ENCODE measurements around the gene HMBS.
"Not testable (repeated sequence)": the region's sequence is repeated elsewhere in the genome, so short reads cannot be mapped to it uniquely, and the experiment has no call there.

Gene HMBS

DNA sequence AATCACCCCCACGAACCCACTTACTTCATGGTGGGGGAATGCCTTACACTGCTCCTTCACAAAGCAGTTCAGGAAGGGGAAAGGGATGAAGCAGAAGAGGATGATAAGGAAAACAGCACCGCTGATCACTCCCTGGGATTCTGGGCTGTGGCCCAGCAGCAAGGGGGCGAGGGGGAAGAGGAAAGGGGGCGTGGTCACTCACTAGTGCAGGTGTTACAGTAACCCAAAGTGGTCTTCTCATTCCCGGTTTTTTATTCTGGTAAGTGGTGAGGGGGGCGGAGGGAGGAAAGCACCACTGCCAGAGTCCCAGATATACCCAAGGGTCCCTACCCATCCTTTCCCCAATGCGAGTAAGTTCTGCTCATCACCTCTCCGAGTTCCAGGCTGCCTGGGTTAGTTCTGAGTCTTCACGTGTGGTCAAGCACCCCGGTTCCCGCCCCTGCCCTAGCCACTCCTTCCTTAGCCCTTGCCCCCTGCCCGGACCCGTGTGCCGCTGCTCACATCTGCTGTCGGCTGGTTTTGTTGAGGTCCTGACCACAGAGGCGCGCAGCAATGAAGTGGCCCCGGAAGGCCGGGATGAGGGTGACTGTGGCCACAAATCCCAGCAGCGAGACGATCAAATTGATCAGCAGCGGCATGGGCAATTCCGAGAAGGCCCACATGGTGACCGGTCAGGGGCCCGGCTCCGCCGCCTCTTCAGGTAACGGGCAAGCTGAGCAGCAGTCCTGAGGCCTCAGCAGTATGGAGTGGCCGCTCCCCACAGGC, 16.5 kb downstream of the HMBS start:
- DNase-seq (ENCODE audit: low read depth in 3 of 3): peak in 1 of 3 experiments; percentile 28

DNA sequence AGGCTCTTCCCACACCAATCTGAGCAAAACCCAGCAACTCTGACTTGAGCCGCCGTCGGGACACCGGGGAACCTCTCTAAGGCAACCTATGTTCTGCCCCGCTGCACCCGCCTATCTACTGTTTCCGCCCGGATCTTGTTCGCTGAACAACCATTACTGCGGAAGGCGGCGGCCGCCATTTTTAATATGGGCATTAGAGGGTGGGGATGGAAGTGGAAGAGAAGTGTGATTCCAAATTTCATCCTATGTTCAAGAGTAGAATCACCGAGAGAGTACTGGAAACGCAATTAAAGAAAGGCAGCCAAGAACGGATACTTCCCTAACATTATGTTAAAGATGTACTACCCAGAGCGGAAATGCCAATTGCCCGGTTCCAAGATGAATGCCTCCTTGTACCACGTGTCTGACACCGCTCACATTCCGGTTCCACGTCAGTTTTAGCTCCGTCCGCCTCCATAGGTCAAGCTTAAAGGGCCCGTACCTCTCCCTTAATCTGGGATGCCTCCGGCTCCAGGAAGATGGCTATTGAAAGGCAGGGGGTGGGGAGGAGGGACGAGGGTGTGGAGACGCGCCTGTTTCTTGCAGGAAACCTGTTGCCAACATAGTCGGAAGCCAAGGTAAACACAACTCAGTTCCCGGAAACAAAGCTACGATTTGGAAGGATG, 17.2 kb downstream of the HMBS start, which contains the start of gene DPAGT1:
Gene DPAGT1 (minus strand): TSS at position 95 of the 665 bp plus-strand sequence. CDS start 198 bp downstream, outside the sequence.
- peak; percentile 65 to 83 (median 81) for DNase-seq (ENCODE audit: low read depth in 3 of 3)

DNA sequence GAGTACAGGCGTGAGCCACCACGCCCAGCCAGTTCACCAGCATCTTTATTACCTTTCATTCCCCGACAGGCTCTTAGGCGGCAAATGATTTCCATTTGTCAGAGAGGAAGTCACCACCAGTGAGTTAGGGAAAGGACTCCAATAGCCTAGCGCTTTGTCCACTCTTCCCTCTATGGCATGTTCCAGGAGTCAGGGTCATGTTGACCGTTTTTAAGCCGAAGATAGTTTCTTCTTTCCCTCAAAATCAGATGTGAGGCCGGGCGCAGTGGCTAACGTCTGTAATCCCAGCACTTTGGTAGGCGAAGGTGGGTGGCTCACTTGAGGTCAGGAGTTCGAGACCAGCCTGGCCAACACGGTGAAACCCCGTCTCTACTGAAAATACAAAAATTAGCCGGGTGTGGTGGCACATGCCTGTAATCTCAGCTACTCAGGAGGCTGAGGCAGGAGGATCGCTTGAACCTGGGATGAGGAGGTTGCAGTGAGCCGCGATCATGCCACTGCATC, 18.5 kb downstream of the HMBS start:
- DNase-seq (ENCODE audit: low read depth in 3 of 3): not testable (repeated sequence)

DNA sequence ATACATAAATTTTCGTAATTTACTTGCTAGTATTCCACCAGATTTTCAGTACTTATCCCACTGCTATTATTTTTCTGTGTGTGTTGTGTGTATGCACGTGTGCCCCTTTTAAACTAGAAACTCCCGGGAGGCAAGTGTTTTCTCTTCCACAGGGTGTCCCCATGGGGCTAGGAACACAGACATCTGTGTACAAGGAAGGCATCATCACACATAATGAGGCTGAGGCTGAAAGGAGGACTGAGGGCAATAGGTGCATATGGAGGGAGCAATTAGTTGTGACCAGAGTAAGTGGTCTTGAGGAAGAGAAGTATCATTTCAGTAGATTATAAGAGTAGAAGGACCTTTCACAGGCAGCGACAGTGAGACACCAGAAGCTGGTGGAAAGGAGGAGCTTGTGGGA, 19.1 kb downstream of the HMBS start:
- DNase-seq (ENCODE audit: low read depth in 3 of 3): no peak

DNA sequence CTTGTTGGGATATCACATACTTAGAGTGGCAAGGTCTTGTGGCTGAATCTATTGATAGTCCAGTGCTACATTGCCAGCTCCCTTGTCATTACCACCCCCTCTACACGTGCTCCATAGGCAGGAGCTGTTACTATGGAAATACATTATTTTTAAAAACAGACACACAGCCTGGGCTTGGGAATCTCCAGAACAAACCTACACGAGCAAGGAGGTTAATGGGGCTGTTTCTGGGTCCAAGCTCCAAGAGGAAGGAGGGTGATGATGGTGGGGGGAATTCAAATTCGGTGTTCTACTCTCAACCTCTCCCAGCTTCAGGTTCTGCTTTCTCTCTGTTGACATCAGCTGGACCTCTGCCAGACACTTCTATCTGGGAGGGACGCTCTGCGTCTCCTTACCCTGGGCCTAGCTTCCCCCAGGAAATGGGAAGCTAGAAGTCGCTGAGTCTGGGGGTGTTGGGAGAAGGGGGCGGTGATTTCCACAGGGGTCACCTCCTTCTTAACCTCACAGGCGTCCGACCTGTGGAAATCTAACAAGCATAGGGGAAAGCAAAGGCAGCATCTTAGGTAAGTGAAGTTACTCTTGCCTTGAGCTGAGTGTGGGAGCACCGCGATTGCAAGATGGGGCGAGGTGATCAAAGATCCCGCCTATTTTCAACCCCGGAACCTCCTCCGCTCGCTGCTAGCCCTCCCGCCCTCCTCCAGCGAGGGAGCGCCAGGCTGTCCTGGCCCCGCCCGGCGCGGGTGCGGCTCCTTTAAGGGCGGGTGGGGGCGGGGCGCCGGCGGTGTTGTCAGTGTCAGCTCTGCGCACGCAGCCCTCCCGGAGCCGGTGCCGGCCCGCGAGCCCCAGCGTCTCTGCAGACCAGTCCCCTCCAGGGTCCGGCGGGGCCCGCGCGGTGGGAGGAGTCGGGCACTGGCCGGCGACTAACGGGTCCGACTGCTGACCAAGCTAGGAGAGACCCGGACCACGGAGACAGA, 22.2 kb downstream of the HMBS start, which contains the start of gene C2CD2L:
Gene C2CD2L (plus strand): TSS at position 781 of the 974 bp plus-strand sequence. CDS start 398 bp downstream, outside the sequence.
- peak; percentile 79 to 91 (median 79) for DNase-seq (ENCODE audit: low read depth in 3 of 3)

DNA sequence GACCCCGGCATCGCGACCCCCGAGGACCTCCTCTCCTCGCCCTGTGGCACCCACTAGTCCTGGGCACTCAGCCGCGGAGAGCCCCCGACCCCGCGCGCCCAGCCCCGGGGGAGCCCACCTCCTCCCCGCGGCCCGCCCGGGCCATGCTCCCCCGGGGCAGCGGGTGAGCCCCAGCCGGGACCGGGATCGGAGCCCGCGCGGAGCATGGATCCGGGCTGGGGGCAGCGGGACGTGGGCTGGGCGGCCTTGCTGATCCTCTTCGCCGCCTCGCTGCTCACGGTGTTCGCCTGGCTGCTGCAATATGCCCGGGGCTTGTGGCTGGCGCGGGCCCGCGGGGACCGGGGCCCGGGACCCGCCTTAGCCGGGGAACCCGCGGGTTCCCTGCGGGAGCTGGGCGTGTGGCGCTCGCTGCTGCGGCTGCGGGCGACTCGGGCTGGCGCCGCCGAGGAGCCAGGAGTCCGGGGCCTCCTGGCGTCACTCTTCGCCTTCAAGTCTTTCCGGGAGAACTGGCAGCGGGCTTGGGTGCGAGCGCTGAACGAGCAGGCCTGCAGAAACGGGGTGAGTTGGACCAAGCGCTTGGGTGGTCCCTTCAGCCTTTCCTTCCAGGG, 23.0 kb downstream of the HMBS start:
- DNase-seq (ENCODE audit: low read depth in 3 of 3): no peak

DNA sequence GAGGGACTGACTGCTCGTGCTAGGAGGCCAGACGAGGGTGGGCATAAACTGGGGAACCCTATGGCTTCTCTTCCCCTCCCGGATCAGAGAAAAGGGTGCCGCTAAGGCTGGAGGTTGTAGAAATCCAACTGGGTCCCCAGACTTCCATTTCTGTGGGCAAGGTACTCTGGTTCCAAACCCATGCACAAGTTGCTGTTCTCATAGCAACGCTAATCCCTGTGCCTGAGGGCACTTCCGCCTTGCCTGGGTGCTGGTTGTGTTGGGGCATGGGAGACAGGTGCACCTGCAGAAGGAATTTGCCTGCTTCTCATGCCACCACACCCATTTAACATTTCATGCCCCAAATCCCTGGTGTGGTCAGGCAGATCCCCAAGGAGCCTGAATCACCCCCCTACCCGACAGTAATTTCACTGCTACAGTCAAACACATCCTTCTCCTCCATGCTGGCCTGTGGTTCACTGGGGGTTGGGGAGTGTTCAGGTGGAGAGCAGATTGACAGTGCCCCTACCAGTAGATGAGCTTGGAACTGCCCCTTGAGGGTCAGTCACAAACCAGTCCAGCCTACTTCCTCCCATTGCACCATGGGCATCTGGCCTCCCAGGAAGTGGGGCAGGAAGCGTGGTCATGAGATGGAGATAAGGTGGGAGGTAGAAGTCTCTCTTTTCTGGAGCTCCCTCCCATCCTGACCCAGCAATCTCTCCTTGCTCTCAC, 23.6 kb downstream of the HMBS start:
- peak in 1 of 3 experiments; percentile 25 for DNase-seq (ENCODE audit: low read depth in 3 of 3)

DNA sequence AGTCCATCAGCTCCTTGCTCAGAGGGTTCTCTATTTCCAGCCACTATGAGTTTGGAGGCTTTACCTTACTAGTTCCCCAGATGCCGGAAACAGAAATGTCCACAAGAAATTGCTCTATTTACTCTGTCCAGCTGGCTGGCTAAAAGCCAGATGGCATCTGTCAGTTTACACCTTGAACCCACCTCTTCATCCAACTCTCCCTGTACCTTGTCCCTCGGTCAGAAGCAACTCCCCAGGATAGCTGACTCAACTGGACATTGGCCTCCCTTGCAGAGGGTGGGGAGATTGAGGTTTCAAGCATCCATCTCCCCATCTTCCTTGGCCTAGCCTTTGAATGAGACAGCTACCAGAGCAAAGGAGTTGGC, 24.2 kb downstream of the HMBS start:
- DNase-seq (ENCODE audit: low read depth in 3 of 3): no peak

DNA sequence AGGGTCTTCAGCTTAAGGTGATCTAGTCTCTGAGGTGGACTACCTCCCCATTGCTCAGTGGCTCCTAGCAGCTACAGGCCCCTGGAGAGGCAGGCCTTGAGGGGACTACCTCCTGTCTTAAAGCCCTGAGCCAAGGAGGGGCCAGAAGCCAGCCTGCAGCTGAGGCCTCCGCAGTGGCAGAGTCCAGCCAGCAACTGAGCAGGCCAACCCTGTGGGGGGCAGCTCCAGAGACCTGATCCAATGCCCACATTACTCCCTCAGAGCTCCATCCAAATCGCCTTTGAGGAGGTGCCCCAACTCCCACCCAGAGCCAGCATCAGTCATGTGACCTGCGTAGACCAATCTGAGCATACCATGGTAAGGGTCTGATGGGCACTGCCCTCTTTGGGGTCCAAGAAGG, 25.2 kb downstream of the HMBS start:
- no peak for DNase-seq (ENCODE audit: low read depth in 3 of 3)

DNA sequence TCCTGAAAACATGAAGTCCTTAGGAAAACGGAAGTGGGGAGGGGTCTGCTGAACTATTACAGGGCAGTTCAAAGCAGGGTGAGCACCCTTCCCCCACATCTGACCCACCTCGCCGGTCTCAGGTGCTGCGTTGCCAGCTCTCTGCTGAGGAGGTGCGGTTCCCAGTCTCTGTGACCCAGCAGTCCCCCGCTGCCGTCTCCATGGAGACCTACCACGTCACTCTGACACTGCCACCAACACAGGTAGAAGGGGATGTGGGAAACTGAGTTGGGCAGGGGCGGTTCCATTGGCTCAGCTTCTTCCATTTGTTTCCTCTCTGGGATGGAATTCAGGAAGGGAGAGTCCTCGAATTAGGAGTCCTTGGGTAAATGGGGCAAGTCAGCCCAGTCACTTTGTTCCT, 25.8 kb downstream of the HMBS start:
- no peak for DNase-seq (ENCODE audit: low read depth in 3 of 3)

DNA sequence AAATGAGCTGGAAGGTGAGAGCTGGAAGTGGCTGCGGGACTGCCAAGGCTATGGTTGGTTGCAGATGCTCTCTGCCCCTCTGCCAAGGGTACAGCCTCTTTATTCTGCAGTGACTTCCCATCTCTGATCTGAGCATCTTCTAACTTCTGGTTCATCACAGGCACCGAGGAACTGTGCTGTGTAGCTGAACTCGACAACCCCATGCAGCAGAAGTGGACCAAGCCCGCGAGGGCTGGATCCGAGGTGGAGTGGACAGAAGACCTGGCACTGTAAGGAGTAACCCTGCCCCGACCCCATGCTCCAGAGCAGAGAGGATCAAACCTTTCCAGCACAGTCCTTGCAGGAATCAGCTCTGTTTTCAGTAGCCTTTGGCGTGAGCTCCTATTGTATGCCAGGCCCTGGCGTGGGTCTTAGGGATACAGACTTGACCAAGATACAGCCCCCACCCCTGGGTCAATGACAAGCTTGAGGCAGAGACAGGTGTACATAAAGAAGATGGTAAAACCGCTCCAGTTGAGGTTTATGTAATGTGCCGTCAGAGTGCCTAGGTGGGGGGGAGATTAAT, 26.8 kb downstream of the HMBS start:
- DNase-seq (ENCODE audit: low read depth in 3 of 3): no peak

DNA sequence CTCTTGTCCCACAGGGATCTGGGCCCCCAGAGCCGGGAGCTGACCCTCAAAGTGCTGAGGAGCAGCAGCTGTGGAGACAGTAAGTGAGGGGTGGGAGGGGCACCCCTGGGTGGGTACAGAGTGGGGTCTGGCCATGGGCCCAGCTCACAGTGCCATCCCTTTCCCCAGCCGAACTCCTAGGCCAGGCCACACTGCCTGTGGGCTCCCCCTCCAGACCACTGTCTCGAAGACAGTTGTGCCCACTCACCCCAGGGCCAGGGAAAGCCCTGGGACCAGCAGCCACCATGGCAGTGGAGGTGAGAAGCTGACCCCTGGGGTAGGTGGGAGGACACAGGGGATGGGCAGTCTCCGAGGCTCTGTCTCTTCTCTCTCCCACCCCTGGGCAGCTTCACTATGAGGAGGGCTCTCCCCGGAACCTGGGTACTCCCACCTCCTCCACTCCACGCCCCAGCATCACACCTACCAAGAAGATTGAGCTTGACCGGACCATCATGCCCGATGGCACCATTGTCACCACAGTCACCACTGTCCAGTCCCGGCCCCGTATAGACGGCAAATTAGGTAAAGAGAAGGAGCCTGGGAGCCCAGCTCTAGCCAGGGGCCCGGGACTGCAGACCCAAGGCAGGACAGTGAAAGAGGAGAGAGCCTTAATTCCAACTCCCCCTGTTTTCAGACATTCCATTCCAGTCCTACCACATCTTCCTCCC, 27.8 kb downstream of the HMBS start:
- DNase-seq (ENCODE audit: low read depth in 3 of 3): no peak

DNA sequence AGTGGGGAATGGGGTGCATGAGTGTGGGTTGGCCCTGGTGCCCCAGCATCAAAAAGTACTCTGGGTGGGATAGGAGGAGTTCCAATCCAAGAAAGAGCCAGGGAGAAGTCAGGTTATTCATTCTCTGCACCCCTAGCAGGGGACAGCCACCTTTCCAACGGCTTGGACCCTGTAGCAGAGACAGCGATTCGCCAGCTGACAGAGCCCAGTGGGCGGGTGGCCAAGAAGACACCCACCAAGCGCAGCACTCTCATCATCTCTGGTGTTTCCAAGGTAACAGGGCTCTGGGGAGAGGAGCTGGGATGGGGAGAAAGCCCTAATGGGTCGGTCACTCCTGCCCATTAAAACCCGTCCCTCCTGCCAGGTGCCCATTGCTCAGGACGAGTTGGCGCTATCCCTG, 29.0 kb downstream of the HMBS start:
- DNase-seq (ENCODE audit: low read depth in 3 of 3): no peak

DNA sequence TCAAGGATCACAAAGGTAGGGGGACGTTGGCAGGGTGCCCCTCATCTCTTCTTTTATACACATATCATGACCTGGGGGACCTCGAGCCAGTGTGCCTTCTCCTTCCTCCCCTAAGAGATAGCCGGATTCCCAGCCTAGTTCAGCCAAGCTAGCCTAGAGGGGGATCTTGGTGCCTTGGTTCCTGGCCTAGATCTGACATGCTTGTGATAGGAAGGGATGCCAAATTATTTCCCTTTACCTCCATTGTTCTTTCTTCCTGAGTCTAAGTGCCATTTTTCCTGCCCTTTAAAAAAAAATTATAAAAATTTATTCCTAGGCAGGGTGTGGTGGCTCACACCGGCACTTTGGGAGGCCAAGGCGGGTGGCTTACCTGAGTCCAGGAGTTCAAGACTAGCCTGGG, 29.7 kb downstream of the HMBS start:
- DNase-seq (ENCODE audit: low read depth in 3 of 3): no peak

DNA sequence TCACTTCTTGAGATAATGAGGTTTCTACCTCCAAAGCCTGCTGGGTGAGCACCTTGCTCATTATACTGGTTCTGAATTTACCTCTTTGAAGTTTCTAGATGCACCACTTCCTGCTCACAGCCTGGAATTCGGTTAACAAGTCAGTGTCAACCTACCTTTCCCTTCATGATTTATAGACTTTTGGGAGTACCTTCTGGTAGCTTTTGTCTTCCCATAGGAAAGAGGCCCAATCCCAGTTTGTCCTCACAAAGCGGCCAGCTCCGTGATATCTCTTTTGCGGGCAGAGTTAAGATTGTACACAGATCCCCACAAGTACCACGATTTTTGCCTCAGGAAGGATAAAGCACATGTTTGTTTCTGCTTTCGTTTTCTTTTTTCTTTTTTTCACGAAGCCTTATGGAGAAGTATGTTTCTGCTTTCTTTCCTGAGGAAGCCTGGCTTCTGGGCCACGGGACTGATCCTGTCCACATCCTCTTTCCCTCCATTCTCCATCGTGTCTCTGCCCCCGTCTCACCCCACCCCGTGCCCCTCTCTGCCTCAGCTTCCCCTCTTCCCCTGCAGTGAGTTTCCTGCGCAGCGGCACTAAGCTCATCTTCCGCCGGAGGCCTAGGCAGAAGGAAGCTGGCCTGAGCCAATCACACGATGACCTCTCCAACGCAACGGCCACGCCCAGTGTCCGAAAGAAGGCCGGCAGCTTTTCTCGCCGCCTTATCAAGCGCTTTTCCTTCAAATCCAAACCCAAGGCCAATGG, 31.0 kb downstream of the HMBS start:
- peak in 1 of 3 experiments; percentile 18 for DNase-seq (ENCODE audit: low read depth in 3 of 3)

DNA sequence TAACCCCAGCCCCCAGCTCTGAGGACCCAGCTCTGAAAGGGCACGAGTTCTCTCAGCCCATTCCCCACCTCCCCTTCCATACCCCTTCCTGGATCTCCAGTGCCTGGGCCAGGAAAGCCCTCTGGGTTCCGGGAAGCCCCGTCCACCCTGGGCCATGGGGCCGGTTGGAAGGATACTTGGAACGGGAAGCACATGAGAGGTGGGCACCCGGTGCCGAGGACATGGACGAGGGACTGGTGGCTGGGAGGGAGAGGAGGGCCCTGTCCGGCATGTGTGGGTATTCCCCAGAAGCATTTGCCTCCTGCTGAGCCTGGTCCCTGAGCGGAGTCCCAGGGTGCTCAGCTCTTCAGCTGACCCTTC, 31.5 kb downstream of the HMBS start:
- DNase-seq (ENCODE audit: low read depth in 3 of 3): no peak

DNA sequence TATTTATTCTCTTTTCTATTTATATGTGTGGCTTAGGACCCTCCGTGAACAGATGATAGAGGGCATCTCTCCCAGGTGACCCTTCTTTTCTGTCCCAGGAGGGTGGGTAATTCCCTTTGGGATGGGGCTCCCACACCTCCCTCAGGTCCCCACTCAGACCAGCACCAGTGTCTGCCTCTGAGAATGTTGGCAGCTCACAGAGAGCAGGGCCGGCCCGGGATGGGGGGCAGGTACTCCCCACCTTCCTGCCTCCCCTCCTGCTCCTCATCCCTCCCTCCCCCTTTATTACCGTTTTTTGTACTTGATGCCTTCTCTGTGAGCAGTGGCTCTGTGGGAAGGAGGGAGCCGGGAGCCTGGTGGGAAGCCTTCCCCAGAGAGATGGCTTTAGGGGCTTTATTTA, 31.9 kb downstream of the HMBS start:
- no peak for DNase-seq (ENCODE audit: low read depth in 3 of 3)

DNA sequence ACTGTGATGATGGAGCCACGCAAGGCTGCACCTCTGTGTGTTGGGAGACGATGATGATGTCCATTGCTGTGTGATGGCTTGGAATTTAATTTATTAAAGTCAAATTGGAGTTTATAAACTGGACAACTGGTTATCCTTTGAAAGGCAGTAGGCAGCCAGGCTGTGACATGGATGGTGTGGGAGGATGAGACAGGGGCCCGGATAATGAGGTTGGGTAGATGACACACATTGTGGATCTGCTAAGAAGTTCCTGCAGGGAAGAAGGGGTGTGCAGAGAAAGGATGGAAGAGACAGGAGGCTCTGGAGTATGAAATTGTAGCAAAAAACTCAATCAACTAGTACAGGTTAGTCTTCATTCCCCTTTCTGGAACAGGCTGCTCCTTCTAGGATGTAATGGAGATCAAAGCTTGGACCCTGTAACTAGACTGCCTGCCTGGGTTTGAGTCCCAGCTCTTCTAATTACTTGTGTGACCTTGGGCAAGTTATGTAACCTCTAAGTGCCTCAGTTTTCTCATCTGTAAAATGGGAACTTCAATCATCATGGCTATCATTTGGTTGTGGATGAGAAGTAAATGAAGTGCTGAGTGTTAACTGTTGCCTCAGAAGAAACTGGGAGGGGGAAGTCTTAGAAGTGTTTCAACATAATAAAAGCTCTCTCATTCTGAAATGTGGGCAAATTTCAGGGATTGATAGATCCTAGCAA, 32.5 kb downstream of the HMBS start:
- DNase-seq (ENCODE audit: low read depth in 3 of 3): no peak
